HCT116 (cell line): ENCODE measurements around the gene PTPRC. TPM values are rescaled to one million over a fixed set of nuclear protein-coding genes. Genes with fewer than 3 reads are reported as not detected.

Experiments
- ATAC-seq: fragments of 200-7000 bp; cut with Tn5 transposase; 2 replicates; pipeline ENCODE4 v1.9.1; 2020; ENCODE audit warnings: mild to moderate bottlenecking, moderate library complexity
- BruUV-seq: library from RNA; stranded (reverse); fragments of 400-500 nt; replicated peaks from 2 replicates; lab custom pipeline; 2021; lab: Mats Ljungman, UMichigan
- CTCF ChIA-PET: fragments of 300-600 bp; sonication (Branson Sonifier 250); formaldehyde crosslinking; loops from one replicate; lab custom pipeline; 2021; ENCODE audit warnings: antibody characterized with exemption; lab: Charles Lee
- POLR2A ChIA-PET: fragments of 300-600, 350-600 bp; sonication (Branson Sonifier 250); formaldehyde crosslinking; loops from one replicate; lab custom pipeline; 2021; ENCODE audit warnings: antibody characterized with exemption; lab: Charles Lee
- RAD21 ChIA-PET, 2 experiments: fragments of 300-600 bp; sonication (Branson Sonifier 250); formaldehyde crosslinking; loops; one replicate each; lab custom pipeline; 2023; ENCODE audit warnings: low total read pairs in 2 of 2; ENCODE audit not compliant: uncharacterized antibody in 2 of 2, unreplicated experiment in 2 of 2, low non-redundant PET in 1 of 2; lab: Charles Lee
- DNase-seq: peaks from one replicate; pipeline ENCODE4 v3.0.0-alpha.2; 2010; ENCODE audit warnings: low read depth, low spot score
- H2AFZ ChIP-seq: fragments of 200-600 bp; shearing (Covaris generic), sonication (generic); 2 replicates; pipeline ENCODE4 v1.6.1; 2017; ENCODE audit warnings: low read depth, mixed run types, mixed read lengths, antibody characterized with exemption, low read length; ENCODE audit not compliant: poor library complexity, severe bottlenecking
- H3K27ac ChIP-seq: 2 replicates; pipeline ENCODE4 v1.5.1; 2012; ENCODE audit warnings: low read depth, low read length
- H3K27me3 ChIP-seq: fragments of 200-600 bp; sonication (generic); 2 replicates; pipeline ENCODE4 v1.6.1; 2016; ENCODE audit warnings: mixed run types, low read length, mixed read lengths; ENCODE audit not compliant: insufficient read depth
- H3K36me3 ChIP-seq, 2 experiments: fragments of 200-500 bp in 1 of 2; fragments of 200-600 bp in 1 of 2; sonication (Bioruptor generic) in 1 of 2; sonication (generic) in 1 of 2; 2 replicates each; pipeline versions ENCODE4 v1.5.1 to v1.6.1; 2014 to 2016; ENCODE audit warnings: low read length in 2 of 2, inconsistent platforms in 1 of 2, mixed read lengths in 1 of 2, mixed run types in 1 of 2; ENCODE audit not compliant: insufficient read depth in 2 of 2, control insufficient read depth in 1 of 2
- H3K4me1 ChIP-seq, 2 experiments: fragments of 200-600 bp in 1 of 2; sonication (generic) in 1 of 2; 2 replicates each; pipeline versions ENCODE4 v1.5.1 to v1.6.1; 2012 to 2017; ENCODE audit warnings: low read length in 2 of 2, inconsistent platforms in 1 of 2, mild to moderate bottlenecking in 1 of 2, mixed read lengths in 1 of 2, mixed run types in 1 of 2, moderate library complexity in 1 of 2; ENCODE audit not compliant: insufficient read depth in 2 of 2, control insufficient read depth in 1 of 2
- H3K4me2 ChIP-seq: fragments of 200-600 bp; sonication (generic); 2 replicates; pipeline ENCODE4 v1.6.1; 2017; ENCODE audit warnings: mixed run types, low read length, mixed read lengths
- H3K4me3 ChIP-seq, 2 experiments: fragments of 200-600 bp in 1 of 2; sonication (generic) in 1 of 2; replicated peaks in 1 of 2; 2 replicates each; pipeline ENCODE4 v1.5.1; 2011 to 2016; ENCODE audit warnings: low read length in 2 of 2, control low read depth in 1 of 2, low read depth in 1 of 2, mild to moderate bottlenecking in 1 of 2, mixed read lengths in 1 of 2, mixed run types in 1 of 2
- H3K79me2 ChIP-seq: fragments of 200-600 bp; sonication (generic); 2 replicates; pipeline ENCODE4 v1.6.1; 2017; ENCODE audit warnings: mild to moderate bottlenecking, mixed run types, low read length, moderate library complexity, mixed read lengths; ENCODE audit not compliant: insufficient read depth
- H3K9ac ChIP-seq: fragments of 200-600 bp; sonication (generic); 2 replicates; pipeline ENCODE4 v1.6.1; 2016; ENCODE audit warnings: low read length, mixed read lengths
- H3K9me2 ChIP-seq: fragments of 200-600 bp; sonication (generic), shearing (Covaris generic); 2 replicates; pipeline ENCODE4 v1.6.1; 2017; ENCODE audit warnings: mixed run types, mild to moderate bottlenecking, moderate library complexity; ENCODE audit not compliant: insufficient read depth
- H3K9me3 ChIP-seq, 2 experiments: fragments of 200-500 bp in 1 of 2; fragments of 200-600 bp in 1 of 2; sonication (Bioruptor generic) in 1 of 2; sonication (generic) in 1 of 2; 2 replicates each; pipeline ENCODE4 v1.6.1; 2014 to 2017; ENCODE audit warnings: low read length in 2 of 2, mixed read lengths in 2 of 2, inconsistent platforms in 1 of 2, low read depth in 1 of 2, mild to moderate bottlenecking in 1 of 2, mixed run types in 1 of 2, moderate library complexity in 1 of 2; ENCODE audit not compliant: control insufficient read depth in 1 of 2, insufficient read depth in 1 of 2
- H4K20me1 ChIP-seq: fragments of 200-600 bp; sonication (generic), shearing (Covaris generic); 2 replicates; pipeline ENCODE4 v1.6.1; 2017; ENCODE audit warnings: mixed run types, mild to moderate bottlenecking, moderate library complexity; ENCODE audit not compliant: insufficient read depth
- CBX3 ChIP-seq: IDR thresholded peaks from 2 replicates; pipeline ENCODE4 v1.6.1; 2012; ENCODE audit warnings: low read depth
- CEBPB ChIP-seq: IDR thresholded peaks from 2 replicates; pipeline ENCODE4 v1.6.1; 2012; ENCODE audit warnings: low read depth
- CTCF ChIP-seq, 3 experiments: fragments of 200-600 bp in 1 of 3; sonication (generic) in 1 of 3; IDR thresholded peaks in 2 of 3; conservative IDR thresholded peaks in 1 of 3; 2 replicates each; pipeline ENCODE4 v1.5.1; 2012 to 2017; ENCODE audit warnings: low read depth in 2 of 3, low read length in 2 of 3, antibody characterized with exemption in 1 of 3, borderline replicate concordance in 1 of 3, control low read depth in 1 of 3, mild to moderate bottlenecking in 1 of 3, mixed read lengths in 1 of 3, mixed run types in 1 of 3, moderate library complexity in 1 of 3; ENCODE audit not compliant: insufficient read depth in 1 of 3
- EGR1 ChIP-seq: IDR thresholded peaks from 2 replicates; pipeline ENCODE4 v1.6.1; 2012; ENCODE audit warnings: low read depth
- ELF1 ChIP-seq: IDR thresholded peaks from 2 replicates; pipeline ENCODE4 v1.6.1; 2012; ENCODE audit warnings: low read depth, borderline replicate concordance
- EZH2 ChIP-seq: fragments of 200-600 bp; sonication (generic); IDR thresholded peaks from 2 replicates; pipeline ENCODE4 v1.6.1; 2017; ENCODE audit warnings: antibody characterized with exemption, mixed run types
- EZH2phosphoT487 ChIP-seq: fragments of 200-600 bp; IDR thresholded peaks from 2 replicates; pipeline ENCODE4 v1.6.1; 2018; ENCODE audit warnings: antibody characterized with exemption, borderline replicate concordance
- MAX ChIP-seq: IDR thresholded peaks from 2 replicates; pipeline ENCODE4 v1.6.1; 2012
- POLR2A ChIP-seq: IDR thresholded peaks from 2 replicates; pipeline ENCODE4 v1.7.0; 2011; ENCODE audit warnings: borderline replicate concordance; ENCODE audit not compliant: insufficient read depth, insufficient read length; ENCODE audit errors: extremely low read depth
- REST ChIP-seq: IDR thresholded peaks from 2 replicates; pipeline ENCODE4 v1.6.1; 2012; ENCODE audit warnings: low read depth
- SIN3A ChIP-seq: IDR thresholded peaks from 2 replicates; pipeline ENCODE4 v1.6.1; 2012; ENCODE audit warnings: low read depth
- SP1 ChIP-seq: IDR thresholded peaks from 2 replicates; pipeline ENCODE4 v1.6.1; 2012; ENCODE audit warnings: low read depth
- TCF7L2 ChIP-seq: IDR thresholded peaks from 2 replicates; pipeline ENCODE4 v1.7.0; 2011; ENCODE audit warnings: borderline replicate concordance, inconsistent platforms; ENCODE audit not compliant: insufficient read depth, insufficient read length; ENCODE audit errors: extremely low read depth
- ZBTB33 ChIP-seq: IDR thresholded peaks from 2 replicates; pipeline ENCODE4 v1.6.1; 2011; ENCODE audit warnings: mild to moderate bottlenecking, low read length, moderate library complexity; ENCODE audit not compliant: insufficient replicate concordance; ENCODE audit errors: extremely low read depth
- ZFX ChIP-seq: fragments of 450-650 bp; IDR thresholded peaks from 2 replicates; pipeline ENCODE4 v1.6.1; 2017
- ZNF274 ChIP-seq: fragments of 200-500 bp; sonication (Bioruptor generic); IDR thresholded peaks from 2 replicates; pipeline ENCODE4 v1.6.1; 2014; ENCODE audit warnings: mild to moderate bottlenecking, low read depth, low read length, inconsistent platforms
- intact Hi-C: fragments of 100-400 bp; cut with micrococcal nuclease; formaldehyde crosslinking; loops from 2 replicates; pipeline ENCODE4 v1.10.0; 2022
- total RNA-seq: library from RNA; stranded (reverse); gene quantifications from one replicate; pipeline ENCODE4 v1.2.1, GENCODE V29; 2021; ENCODE audit not compliant: unreplicated experiment

The PTPRC gene
- total RNA-seq, 1 experiment from 2014 or later: 1.2 TPM

GRCh38 chr1:198776602-198777029 is 137.8 kb downstream of the PTPRC start:
- Histone ChIP-seq H3K27me3 (no peaks in the 10 kb centered on the region), H3K9ac (no peak overlapping the region), H3K27ac (no peak overlapping the region), H3K9me3 (no peaks in the 10 kb centered on the region), H4K20me1 (no peaks in the 10 kb centered on the region), H3K4me1 (no peaks in the 10 kb centered on the region), H2AFZ (no peak overlapping the region), H3K9me2 (no peaks in the 10 kb centered on the region), H3K36me3 (no peaks in the 10 kb centered on the region), H3K79me2 (no peaks in the 10 kb centered on the region), H3K4me3 (no peak overlapping the region), H3K4me2 (no peak overlapping the region)
- TF ChIP-seq REST (no peak), MAX (no peak), EGR1 (no peak), ZFX (no peak), ELF1 (no peak), POLR2A (no peak), EZH2phosphoT487 (no peak), CEBPB (no peak), CBX3 (no peak), ZNF274 (no peak), SP1 (no peak), SIN3A (no peak), CTCF (IDR thresholded peaks at IDR 0.05 in 2 of 3, conservative IDR thresholded peaks at IDR 0.05 in 1 of 3; ENCODE audit: borderline replicate concordance in 1 of 3, insufficient read depth in 1 of 3, low read depth in 2 of 3, low read length in 2 of 3) (no peak), EZH2 (no peak), ZBTB33 (no peak), TCF7L2 (no peak)
- no peak for DNase-seq
- RAD21 ChIA-PET: no interaction called here
- intact Hi-C loops: no loop called here
- no peak; the same call in 1 of the 2 replicates for ATAC-seq
- POLR2A ChIA-PET: no interaction called here
- BruUV-seq: no TSS peak
- CTCF ChIA-PET: no interaction called here
